GM19452 (cell line): Measurements from ENCODE around the gene FRY.
A peak's percentile ranks its signal among the peaks of the same experiment; 100 is the strongest.

Source experiments
- ATAC-seq: cut with Tn5 transposase; IDR thresholded peaks from one replicate; pipeline ENCODE4 v1.9.1; 2021; ENCODE audit not compliant: unreplicated experiment

The FRY gene

DNA sequence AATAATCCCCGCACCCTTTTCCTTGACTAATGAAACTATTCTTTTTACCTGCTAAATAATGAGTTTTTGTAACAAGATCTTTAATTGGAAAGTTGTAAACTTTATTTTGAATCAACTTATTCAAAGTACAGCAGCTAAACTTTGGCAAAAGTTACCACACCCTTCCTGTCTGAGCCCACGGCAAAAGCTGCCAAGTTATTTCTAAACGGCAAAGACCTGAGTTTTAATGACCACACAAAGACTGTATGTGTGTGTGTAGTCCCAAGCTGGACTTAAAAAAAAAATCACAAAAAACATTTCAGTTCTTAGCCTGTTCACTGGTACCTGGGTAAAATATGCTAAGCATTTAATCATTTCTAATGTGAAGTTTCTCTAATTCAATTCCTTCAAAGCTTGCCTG, 222.8 kb downstream of the FRY start:
- ATAC-seq: no peak

DNA sequence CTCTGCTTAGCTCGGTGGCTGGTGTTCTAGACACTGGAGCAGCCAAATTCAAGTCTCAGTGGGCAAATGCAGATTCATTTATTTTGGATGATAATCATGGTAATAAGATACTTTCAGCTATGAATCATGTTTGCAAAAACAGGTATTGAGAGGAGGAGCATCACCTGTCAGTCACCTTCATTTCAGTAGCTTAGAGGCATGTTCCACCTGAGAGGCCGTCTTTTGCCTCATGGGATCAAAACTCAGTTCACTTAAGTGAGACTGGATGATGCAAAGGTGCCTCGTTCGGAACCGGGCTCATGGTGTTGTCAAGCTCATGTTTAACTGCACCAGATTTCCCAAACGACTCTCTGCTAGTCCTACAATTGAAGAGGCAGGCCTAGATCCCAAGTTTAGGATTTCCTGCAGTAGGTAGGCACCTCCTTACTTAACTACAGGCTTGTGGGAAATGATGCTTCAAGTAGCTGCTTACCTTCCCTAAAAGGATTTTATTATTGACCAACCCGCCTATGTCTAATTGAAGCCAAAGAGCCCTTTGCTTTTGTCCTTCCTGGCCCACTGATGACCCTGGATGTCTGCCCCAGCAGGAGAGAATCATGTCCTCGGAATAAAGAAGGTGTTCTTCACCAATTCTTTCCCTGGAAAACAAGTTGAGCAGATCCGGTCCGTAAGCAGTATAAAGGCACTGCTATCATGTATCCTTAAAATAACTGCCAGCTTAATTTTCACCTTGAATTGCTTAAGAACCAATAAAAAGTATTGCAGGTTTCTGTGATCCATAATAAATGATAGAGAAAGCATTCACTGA, 223.5 kb downstream of the FRY start:
- no peak for ATAC-seq

DNA sequence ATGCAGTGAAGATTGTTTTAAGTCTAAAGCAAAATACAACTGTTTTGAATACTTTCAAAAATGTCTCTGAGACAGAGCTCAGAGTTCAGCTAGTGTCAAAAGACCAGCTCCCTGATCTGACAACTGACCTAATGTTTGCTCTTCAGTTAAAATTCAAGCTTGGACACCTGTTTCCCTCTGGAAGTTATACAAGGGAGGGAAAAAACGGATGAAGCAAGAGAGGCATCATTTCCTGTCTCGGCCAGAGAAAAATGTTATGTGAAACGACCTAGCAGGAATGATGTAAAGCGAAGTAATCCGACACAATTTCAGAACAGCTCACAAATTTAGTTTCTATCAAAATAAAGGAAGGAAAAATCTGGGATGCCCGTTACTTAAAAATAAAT, 224.1 kb downstream of the FRY start:
- ATAC-seq: no peak

DNA sequence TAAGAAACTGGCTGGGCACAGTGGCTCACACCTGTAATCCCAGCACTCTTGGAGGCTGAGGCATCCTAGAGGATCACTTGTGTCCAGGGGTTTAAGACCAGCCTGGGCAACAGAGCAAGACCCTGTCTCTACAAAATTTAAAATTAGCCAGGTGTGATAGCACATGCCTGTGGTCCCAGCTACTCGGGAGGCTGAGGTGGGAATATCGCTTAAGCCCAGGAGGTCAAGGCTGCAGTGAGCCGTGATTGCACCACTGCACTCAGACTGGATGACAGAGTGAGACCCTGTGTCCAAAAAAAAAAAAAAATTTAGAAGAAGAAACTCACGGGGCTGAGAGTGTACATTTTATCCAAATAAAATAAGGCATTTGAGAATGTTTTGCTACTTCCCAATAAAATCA, 224.7 kb downstream of the FRY start:
- no peak for ATAC-seq

DNA sequence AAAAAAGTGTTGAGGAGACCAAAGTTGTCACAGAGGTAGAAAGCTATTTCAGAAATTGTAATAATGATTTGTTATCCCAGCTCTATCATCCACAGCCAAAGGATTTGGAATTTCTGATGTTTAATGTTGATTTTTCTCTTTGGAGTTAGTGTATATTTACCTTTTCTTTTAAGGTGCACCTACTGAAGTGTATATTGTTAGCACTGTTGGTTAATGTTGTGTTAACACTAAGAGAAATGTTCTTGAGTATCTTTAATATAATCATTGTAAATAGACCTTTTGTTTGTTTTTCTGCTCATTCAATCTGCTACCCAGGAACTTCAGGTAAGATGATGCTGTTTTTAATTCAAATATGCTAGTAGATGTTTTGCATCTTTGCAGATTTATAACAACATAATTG, 226.1 kb downstream of the FRY start:
- no peak for ATAC-seq

DNA sequence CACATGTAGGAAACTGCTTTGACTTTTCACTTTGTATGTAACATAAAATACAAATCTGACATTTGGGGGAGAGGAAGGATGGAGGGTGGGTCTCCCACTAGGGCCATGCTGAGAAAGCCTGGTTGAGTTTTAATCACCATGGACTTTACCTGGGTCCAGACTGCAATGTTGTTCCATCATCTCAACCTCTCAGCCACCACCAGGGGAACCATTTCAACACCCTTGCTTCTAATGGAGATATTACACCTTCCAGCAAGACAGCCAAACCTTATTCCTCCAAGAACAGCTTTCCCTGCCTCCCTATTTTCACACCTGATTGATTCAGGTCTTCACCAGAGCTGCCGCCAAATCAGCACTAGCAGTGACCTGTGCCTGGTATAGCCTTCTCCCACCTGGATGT, 227.5 kb downstream of the FRY start:
- no peak for ATAC-seq

DNA sequence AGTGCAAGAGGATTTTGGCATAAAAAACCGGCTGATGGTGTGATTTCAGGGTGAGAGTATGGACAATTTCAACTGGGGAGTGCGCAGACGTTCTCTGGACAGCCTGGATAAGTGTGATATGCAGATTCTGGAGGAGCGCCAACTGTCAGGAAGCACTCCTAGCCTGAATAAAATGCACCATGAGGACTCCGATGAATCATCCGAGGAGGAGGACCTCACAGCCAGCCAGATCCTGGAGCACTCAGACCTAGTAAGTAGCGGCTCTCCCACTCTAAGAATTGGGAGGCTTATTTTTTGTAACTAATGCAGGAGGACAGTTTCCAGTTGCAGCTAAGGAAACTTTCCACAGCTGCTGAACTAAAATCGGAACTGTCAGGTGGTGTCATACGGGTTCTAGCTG, 230.0 kb downstream of the FRY start:
- no peak for ATAC-seq

DNA sequence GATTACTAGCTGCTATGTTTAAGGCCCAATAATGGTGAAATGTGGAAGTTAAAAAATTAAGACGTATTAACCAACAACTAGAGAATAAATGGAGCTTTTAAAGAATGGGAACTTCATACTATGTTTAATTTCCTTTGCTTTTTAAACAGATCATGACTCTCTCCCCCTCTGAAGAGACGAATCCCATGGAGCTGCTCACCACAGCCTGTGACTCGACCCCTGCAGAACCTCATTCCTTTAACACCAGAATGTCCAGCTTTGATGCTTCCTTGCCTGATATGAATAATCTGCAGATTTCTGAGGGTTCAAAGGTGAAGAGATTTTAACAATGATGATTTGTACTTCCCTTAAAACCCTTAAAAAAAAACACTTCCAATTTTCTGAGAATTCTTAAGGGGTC, 230.6 kb downstream of the FRY start:
- ATAC-seq: no peak

DNA sequence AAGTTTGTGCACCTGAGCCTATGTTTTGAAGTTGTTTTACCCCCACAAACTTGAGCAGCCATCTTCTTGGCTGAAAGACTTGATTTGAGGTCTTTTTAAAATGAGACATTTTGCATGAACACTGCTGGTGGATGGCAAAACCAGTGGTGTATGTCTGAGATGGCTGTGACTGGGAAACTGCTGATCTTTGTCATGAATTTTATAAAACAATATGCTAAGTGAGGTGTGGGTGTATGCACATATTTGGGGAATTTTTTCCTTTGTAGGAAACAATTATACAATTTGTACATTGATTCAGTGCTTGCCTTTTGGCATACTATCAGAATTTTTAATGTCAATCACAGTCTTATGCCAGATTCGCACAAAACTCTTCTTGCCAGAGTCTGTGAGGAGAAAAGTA, 231.0 kb downstream of the FRY start:
- no peak for ATAC-seq

DNA sequence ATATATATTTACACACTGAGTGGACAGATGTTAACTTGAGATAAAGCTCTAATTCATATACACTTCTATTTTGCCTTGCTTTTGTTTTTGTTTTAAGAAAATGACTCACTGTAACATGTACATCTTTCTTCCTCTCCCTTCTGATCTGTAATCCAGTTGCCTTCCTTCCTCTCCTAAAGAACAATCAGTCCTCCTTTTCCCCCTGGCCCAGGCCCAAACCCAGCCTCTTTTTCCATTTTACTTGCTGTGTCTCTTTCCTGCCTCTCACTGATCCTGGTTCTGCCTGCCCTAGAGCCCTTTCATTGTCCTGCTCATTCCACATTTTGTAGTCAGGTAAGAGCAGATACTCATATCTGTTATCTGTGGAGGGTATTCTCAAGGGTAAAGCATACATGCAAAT, 232.8 kb downstream of the FRY start:
- no peak for ATAC-seq

DNA sequence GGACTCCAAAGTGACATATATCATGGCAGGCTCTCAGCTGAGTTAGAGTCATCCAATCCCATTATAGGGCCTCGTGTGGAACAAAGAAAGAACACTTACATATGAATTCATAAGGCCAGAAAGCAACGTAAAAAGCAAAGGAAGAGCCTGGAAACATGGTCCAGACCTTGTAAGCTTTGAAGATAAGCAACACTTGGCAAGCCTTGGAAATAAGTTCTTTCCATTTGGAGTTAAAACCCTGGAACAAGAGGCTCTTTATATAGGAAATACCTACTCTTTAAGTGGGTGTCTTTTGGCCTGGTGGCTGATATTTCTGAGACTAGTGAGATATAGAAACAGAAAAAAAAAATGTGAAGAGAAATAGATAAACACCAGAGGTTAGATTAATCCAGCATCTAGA, 234.2 kb downstream of the FRY start:
- no peak for ATAC-seq

DNA sequence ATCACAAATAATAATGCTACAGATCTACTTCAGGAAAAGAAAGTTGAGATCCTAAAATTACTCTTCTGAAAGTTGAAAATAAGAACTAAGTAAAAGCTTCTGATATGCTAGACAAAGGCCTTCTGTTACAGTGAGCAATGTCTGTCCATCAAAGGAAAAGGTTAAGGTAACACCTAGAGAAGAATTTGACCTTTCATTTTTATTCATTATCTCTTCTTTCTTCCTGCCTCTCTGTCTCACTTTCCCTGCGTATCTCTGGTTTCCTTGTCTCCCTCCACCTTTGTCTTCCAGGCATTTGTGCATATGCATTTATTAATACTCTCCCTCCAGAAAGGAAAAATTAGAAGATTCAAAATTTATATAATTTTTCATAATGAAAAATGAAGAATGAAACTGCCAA, 234.6 kb downstream of the FRY start:
- no peak for ATAC-seq

DNA sequence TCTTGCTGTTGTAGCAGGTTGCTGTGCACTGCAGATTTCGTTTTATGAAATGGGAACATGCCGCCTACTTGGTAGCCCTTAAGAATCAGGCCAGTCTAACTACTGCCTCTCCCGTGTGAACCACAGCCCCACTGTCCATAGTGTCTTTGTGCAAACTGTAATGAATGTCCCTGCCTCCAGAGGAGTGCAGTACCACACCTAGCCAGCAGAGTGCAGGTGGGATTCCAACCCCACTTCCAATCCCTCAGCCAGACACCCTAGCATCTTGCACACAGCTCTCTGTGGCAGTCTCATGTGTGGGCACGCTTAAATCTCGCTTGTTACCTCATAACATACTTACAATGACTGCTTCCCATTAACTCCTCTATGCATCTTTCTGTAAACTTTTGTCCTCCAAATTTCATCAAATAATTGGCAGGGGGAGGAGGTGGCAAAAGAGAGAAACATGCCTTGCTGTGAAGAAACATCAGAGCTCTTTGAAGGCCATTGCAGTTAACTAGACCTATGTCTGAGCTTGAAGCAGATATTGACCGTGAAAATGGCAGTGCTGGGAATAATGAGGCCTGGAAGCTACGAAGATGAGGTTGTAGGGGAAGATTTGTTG, 236.4 kb downstream of the FRY start:
- ATAC-seq: peak; percentile 83

DNA sequence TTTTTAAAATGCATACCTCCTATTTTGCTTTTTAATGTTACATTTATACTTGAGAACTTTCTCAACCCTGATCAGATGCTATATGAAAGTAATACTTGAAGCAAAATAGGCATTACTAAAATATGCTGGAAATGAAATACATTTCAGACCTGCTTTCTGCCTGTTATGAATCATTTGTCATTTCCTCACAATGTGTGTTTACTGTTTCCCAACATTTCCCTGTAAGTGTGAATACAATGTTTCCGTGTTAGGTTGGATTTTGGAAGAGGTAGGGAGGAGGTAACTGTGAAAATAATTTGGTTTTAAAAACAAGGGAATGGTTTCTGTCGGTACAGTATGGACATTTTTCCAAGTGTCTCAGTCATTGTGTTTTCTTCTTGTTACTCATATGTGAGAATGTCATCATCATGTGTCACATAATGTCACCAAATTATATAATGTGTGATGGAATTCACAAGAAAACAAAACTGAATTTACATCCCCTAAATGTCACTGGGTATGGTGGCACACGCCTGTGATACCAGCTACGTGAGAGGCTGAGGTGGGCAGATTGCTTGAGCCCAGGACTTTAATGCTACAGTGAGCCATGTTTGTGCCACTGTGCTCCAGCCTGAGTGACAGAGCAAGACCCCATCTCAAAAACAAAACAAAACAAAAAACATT, 240.6 kb downstream of the FRY start:
- no peak for ATAC-seq

DNA sequence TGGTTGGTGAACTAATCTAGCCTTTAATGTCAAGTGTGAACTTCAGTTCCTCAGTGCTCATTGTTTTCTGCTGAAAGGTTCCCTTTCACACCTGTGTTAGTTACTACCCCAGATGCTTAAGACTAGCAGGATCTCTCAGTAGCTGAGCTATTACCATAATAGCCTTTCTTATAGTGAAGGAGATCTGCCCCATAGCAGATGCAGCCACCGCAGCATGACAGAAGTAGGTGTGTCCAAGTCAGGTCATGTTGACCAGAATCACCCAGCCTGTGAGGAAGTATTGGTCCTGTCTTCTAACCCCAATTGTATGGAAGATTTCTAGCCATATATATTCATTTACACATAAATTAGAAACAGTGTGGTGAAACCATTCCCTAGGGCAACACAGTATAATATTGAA, 246.3 kb downstream of the FRY start:
- ATAC-seq: no peak

DNA sequence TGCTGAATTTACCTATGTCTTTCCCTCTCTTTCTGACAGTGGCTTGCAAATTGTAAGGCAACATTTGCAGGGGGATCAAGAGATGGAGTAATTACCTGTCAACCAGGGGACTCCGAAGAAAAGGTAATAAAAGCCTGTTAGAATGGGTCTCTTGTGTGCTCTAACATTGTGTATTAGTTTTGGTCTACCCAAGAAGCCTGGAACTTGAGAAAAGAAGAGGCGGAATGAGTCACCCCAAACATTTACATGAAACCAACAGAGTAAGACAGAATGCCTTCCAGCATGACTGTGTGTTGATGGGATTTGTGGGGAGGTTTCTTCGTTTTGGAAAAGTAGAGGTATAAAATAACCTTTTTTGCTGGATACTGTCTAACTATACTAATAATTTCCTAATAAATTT, 246.9 kb downstream of the FRY start:
- no peak for ATAC-seq

DNA sequence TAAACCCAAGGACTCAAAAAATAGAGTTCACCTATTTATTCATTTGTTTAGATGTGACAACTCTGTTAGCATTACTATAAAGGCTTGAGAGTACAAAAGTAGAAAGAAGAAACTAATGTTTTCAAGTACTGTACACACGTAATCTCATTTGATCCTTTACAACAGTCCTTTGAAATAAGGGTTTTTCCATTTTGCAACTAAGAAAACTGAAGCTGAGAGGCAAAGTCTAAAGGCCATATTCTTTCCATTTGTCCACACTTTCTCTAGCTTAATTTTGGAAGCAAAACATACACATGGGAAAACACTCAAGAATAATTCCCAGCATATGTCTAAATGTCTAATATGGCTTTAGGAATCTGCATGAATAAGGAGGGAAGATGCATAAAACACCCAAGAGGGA, 249.5 kb downstream of the FRY start:
- ATAC-seq: no peak

DNA sequence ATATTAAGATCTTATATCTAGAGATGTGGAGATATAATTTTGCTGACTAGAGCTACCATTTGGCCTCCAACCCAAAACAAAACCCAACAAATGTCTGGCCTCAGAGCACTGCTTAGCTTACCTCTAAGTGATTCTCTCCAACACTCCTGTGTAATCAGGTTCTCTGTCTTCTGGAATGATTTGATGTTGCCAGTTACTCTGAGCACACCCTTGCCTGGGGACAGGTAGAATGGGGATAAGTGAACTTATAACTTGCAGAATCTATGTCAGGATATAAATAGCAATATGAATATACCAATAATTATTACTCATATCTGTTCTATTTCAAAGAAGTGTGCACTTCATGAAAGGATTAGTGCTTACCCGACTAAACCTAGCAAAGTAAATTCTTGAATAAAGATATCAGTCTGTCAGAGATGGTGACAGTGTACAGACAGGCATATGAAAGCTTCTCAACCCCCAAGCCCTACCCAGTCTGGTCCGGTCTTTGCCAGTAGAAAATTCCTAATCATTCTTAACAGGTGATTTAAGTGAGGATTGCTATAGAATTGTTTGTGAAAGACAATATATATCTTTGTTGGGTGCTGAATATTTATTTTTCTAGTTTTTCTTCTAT, 250.6 kb downstream of the FRY start:
- no peak for ATAC-seq

DNA sequence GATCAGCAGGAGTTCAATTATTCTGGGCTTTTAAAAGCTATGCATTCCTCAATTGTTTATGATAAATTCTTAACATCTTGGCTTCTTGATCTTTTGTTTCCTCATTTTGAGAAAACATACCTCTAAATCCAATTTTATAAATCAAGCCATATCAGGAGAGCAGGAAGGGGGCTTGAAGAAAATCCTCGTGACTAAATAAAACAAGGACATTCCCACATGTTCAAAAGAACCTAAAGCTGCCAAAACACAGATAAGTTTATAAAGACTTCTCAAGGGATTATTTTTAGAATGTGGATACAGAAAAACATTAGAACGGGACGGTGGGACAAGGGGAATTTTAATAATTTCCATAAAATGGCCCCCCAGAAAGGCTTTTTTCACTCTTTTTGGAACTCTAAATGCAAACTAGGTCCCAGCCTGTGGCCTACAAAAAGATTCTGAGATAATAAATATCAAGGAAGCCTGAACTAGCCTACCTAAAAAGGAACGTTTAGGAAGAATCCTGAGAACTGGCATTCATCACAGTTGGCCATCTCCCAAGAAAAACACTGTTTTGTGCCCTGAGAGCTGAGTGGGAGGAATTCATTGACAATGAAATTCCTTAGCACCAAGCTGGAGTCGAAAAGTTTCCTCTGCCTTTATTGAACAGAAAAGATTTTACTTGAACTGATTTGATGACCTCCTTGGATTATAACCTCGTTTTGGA, 253.5 kb downstream of the FRY start:
- no peak for ATAC-seq

DNA sequence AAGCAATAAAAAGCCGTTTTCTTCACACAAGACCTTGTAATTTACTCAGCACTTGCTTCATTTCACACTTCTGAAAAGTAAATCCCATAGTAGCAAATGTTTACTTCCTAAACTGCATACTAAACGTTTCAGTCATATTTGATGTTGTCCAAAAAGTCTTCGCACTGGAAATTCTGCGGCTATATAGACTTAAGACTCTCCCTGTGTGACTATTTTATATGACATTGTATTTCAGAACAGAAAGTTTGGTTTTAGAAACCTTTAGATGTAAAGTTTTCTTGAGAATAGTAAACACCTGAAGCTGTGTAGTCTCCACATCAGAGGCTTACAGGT, 254.0 kb downstream of the FRY start:
- no peak for ATAC-seq

DNA sequence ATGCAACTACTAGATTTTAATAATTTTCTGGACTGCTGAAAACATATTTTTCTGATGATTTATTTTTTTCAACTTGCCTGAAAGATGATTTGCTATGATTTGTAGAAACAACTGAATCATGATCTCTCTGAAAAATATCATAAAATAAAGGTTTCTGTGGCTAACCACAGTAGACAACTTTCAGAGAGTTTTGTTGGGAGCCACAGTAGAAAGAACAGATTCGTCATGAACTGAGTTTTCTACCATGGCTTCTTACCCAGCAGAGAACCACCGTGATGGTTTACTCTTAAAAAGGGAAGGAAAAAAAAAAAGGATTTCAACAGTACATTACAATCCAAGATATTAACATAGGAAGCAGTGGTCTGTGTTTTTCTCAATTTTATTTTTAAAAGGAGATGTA, 265.6 kb downstream of the FRY start:
- ATAC-seq: no peak

DNA sequence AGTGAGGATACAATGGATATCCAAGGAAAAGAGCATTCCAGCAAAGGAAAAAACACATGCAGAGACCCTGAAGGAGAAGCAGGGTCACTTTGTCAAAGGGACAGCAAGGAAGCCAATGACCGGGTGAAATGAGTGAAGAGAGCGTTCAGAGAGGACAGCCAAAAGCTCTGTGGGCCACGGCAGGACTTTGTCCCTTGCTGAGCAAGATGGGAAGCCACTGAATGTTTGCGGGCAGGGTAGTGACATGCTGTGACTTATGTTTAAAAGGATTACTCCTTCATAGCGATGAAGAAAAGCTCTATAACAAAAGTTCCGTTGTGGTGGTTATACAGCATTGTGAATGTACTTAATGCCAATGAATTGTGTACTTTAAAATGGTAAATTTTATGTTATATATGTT, 267.1 kb downstream of the FRY start:
- no peak for ATAC-seq
